22Rv1 (cell line): ENCODE results near the gene SELENBP1.
A peak's percentile ranks its signal among the peaks of the same experiment; 100 is the strongest.
"Not testable (repeated sequence)": the region's sequence is repeated elsewhere in the genome, so short reads cannot be mapped to it uniquely, and the experiment has no call there.

Experiments
- H3K27ac ChIP-seq: fragments of 450-650 bp; 2 replicates; pipeline ENCODE4 v1.5.1; 2017
- CTCF ChIP-seq: fragments of 450-650 bp; IDR thresholded peaks from 2 replicates; pipeline ENCODE4 v1.5.1; 2017; ENCODE audit warnings: mild to moderate bottlenecking
- ZFX ChIP-seq: fragments of 450-650 bp; IDR thresholded peaks from 2 replicates; pipeline ENCODE4 v1.6.1; 2017; ENCODE audit warnings: antibody characterized with exemption, borderline replicate concordance

Gene SELENBP1

GRCh38 chr1:151367658-151368392 lies 4.7 kb downstream of the SELENBP1 start:
- peak overlapping the region; percentile 22; the same call in 1 of the 2 replicates for H3K27ac ChIP-seq
- TF ChIP-seq CTCF: no peak
- no peak for TF ChIP-seq ZFX

- TF ChIP-seq ZFX (no peak), CTCF (no peak)
- H3K27ac ChIP-seq: no peak overlapping the region
These were observed 7.5 kb downstream of the SELENBP1 start for GRCh38 chr1:151364996-151365395.

- H3K27ac ChIP-seq: no peak overlapping the region
- no peak for TF ChIP-seq ZFX
- TF ChIP-seq CTCF: no peak
These were observed 10.0 kb downstream of the SELENBP1 start for GRCh38 chr1:151362308-151363155.

GRCh38 chr1:151361883-151362282 lies 10.6 kb downstream of the SELENBP1 start:
- H3K27ac ChIP-seq: no peak overlapping the region
- no peak for TF ChIP-seq ZFX
- TF ChIP-seq CTCF: no peak

- no peak overlapping the region for H3K27ac ChIP-seq
- TF ChIP-seq ZFX: no peak
- TF ChIP-seq CTCF: no peak
These were observed 15.8 kb downstream of the SELENBP1 start for GRCh38 chr1:151356696-151357095.

GRCh38 chr1:151352021-151352718 lies 20.3 kb downstream of the SELENBP1 start:
- peak overlapping the region; percentile 57 for H3K27ac ChIP-seq
- TF ChIP-seq CTCF (no peak), ZFX (no peak)

GRCh38 chr1:151350323-151350722 lies 22.2 kb downstream of the SELENBP1 start:
- not testable (repeated sequence) for H3K27ac ChIP-seq
